GM12878 (cell line): Measurements from ENCODE around the gene NTM. TPM values are rescaled to one million over a fixed set of nuclear protein-coding genes. Genes with fewer than 3 reads are reported as not detected.

Source experiments
- ATAC-seq: fragments of 200-7000 bp; cut with Tn5 transposase; 3 replicates; pipeline ENCODE4 v1.9.1; 2020; ENCODE audit warnings: mild to moderate bottlenecking, moderate library complexity
- BruUV-seq: library from RNA; stranded (reverse); fragments of 400-500 nt; replicated peaks from 2 replicates; lab custom pipeline; 2021; lab: Mats Ljungman, UMichigan
- CTCF ChIA-PET: fragments of 300-600 bp; sonication (Branson Sonifier 250); formaldehyde crosslinking; extraction: SDS; loops from one replicate; lab custom pipeline; 2021; ENCODE audit warnings: inconsistent platforms; lab: Yijun Ruan, JAX
- POLR2A ChIA-PET: fragments of 350-600 bp; formaldehyde crosslinking; extraction: SDS; loops from one replicate; lab custom pipeline; 2021; ENCODE audit warnings: inconsistent platforms; lab: Charles Lee
- RAD21 ChIA-PET: fragments of 300-600 bp; sonication (Branson Sonifier 250); formaldehyde crosslinking; loops from one replicate; lab custom pipeline; 2023; ENCODE audit warnings: antibody characterized with exemption; ENCODE audit not compliant: unreplicated experiment; lab: Charles Lee
- SMC1A ChIA-PET: fragments of 300-600 bp; sonication (Branson Sonifier 250); formaldehyde crosslinking; loops from one replicate; lab custom pipeline; 2023; ENCODE audit not compliant: unreplicated experiment, uncharacterized antibody; lab: Charles Lee
- DNase-seq: peaks from one replicate; pipeline ENCODE4 v3.0.0-alpha.2; 2011; ENCODE audit warnings: low read depth, low spot score
- FAIRE-seq: peaks from 3 replicates; lab custom pipeline; 2011; peaks lifted over from hg19 to GRCh38; lab: Jason Lieb, UNC
- H2AFZ ChIP-seq: 2 replicates; pipeline ENCODE4 v1.6.0; 2011; ENCODE audit warnings: low read depth, low read length, control low read depth; ENCODE audit not compliant: control insufficient read depth
- H3K27ac ChIP-seq: 2 replicates; pipeline ENCODE4 v1.5.1; 2011; ENCODE audit warnings: control low read depth; ENCODE audit not compliant: control insufficient read depth, insufficient read depth
- H3K27me3 ChIP-seq, 2 experiments: replicated peaks in 1 of 2; 2 replicates each; pipeline versions ENCODE4 v1.6.0 to v1.6.1; 2011; ENCODE audit warnings: low read length in 1 of 2; ENCODE audit not compliant: control insufficient read depth in 2 of 2, insufficient read depth in 2 of 2
- H3K36me3 ChIP-seq, 2 experiments: 2 replicates each; pipeline ENCODE4 v1.5.1; 2011; ENCODE audit warnings: low read length in 1 of 2; ENCODE audit not compliant: control insufficient read depth in 2 of 2, insufficient read depth in 2 of 2
- H3K4me1 ChIP-seq: 2 replicates; pipeline ENCODE4 v1.6.1; 2011; ENCODE audit warnings: mild to moderate bottlenecking, low read length, moderate library complexity, mixed read lengths; ENCODE audit not compliant: control insufficient read depth, insufficient read depth
- H3K4me2 ChIP-seq: 2 replicates; pipeline ENCODE4 v1.6.0; 2011; ENCODE audit warnings: control low read depth; ENCODE audit not compliant: control insufficient read depth, insufficient read depth
- H3K4me3 ChIP-seq: fragments of 200-600 bp; sonication (generic); 2 replicates; pipeline ENCODE4 v1.5.1; 2016
- H3K79me2 ChIP-seq: 2 replicates; pipeline ENCODE4 v1.6.0; 2011; ENCODE audit warnings: low read length; ENCODE audit not compliant: control insufficient read depth, insufficient read depth
- H3K9ac ChIP-seq: 2 replicates; pipeline ENCODE4 v1.8.0; 2011; ENCODE audit warnings: low read length, control low read depth, mixed read lengths; ENCODE audit not compliant: control insufficient read depth, insufficient read depth
- H3K9me3 ChIP-seq: replicated peaks from 3 replicates; pipeline ENCODE4 v1.5.1; 2011; ENCODE audit warnings: mild to moderate bottlenecking, low read length; ENCODE audit not compliant: control insufficient read depth, insufficient read depth
- H4K20me1 ChIP-seq: 2 replicates; pipeline ENCODE4 v1.6.0; 2011; ENCODE audit not compliant: control insufficient read depth, insufficient read depth
- BRCA1 ChIP-seq: IDR thresholded peaks from 2 replicates; pipeline ENCODE4 v1.6.1; 2011; ENCODE audit warnings: low read depth, low read length, improper control_type of control experiment
- CHD1 ChIP-seq: IDR thresholded peaks from 2 replicates; pipeline ENCODE4 v1.6.1; 2012; ENCODE audit warnings: low read depth, low read length, improper control_type of control experiment
- HCFC1 ChIP-seq: fragments of 150-350 bp; IDR thresholded peaks from 2 replicates; pipeline ENCODE4 v1.6.1; 2014; ENCODE audit warnings: low read length
- HDAC6 ChIP-seq: fragments of 200-600 bp; sonication (generic); IDR thresholded peaks from one replicate; pipeline ENCODE4 v1.8.0; 2017; ENCODE audit warnings: antibody characterized with exemption; ENCODE audit not compliant: unreplicated experiment
- IRF5 ChIP-seq: fragments of 450-650 bp; IDR thresholded peaks from 2 replicates; pipeline ENCODE4 v1.6.1; 2017; ENCODE audit warnings: borderline replicate concordance
- NFYA ChIP-seq: IDR thresholded peaks from 2 replicates; pipeline ENCODE4 v1.6.1; 2011; ENCODE audit warnings: low read depth, mild to moderate bottlenecking, low read length, improper control_type of control experiment, borderline replicate concordance
- POU2F2 ChIP-seq: IDR thresholded peaks from 3 replicates; pipeline ENCODE4 v1.6.1; 2011; ENCODE audit warnings: low read depth, mild to moderate bottlenecking, low read length, borderline replicate concordance
- RAD51 ChIP-seq: fragments of 450-650 bp; IDR thresholded peaks from 2 replicates; pipeline ENCODE4 v1.6.1; 2016; ENCODE audit warnings: moderate library complexity, mild to moderate bottlenecking, inconsistent platforms
- SMAD1 ChIP-seq: fragments of 450-650 bp; IDR thresholded peaks from 2 replicates; pipeline ENCODE4 v1.6.1; 2018; ENCODE audit warnings: mild to moderate bottlenecking, low read depth; ENCODE audit not compliant: partially characterized antibody
- USF1 ChIP-seq: IDR thresholded peaks from 2 replicates; pipeline ENCODE4 v1.6.1; 2011; ENCODE audit warnings: borderline replicate concordance, low read depth, mild to moderate bottlenecking, moderate library complexity, mixed read lengths, low read length; ENCODE audit not compliant: insufficient read depth; ENCODE audit errors: extremely low read length
- WGBS: methylation state at CpG from one replicate; pipeline ENCODE4 v1.1.6; 2016; ENCODE audit warnings: low lambda C conversion rate; ENCODE audit not compliant: insufficient replicate concordance, insufficient coverage; ENCODE audit errors: missing lambda C conversion rate; 5-methylcytosine and 5-hydroxymethylcytosine counted together
- in situ Hi-C: fragments of 300-500 bp; cut with MboI; formaldehyde crosslinking; loops from 9 replicates; pipeline ENCODE4 v1.14.3; 2018; ENCODE audit warnings: mixed read lengths
- intact Hi-C: fragments of 100-400 bp; cut with micrococcal nuclease; formaldehyde crosslinking; loops from one replicate; pipeline ENCODE4 v1.14.2; 2022; ENCODE audit not compliant: unreplicated experiment
- polyA plus RNA-seq, 11 experiments: library from polyadenylated mRNA; depleted of rRNA in 4 of 11; unstranded in 6 of 11; stranded (reverse) in 5 of 11; fragments of >200 nt; fragmentation: Nextera tagmentation in 4 of 11; fragmentation: Illumina TruSeq in 1 of 11; extraction: Ambion mirVana in 4 of 11; extraction: Trizol in 1 of 11; gene quantifications; 1 replicate in 1 of 11; 2 replicates in 10 of 11; pipeline versions ENCODE4 v1.2.1 to v1.2.3, GENCODE V29; 2011 to 2016; ENCODE audit warnings: inconsistent platforms in 2 of 11, missing spikeins in 2 of 11, low read depth in 1 of 11
- total RNA-seq, 4 experiments: library from RNA; depleted of rRNA in 3 of 4; stranded (reverse); fragments of >200 nt in 3 of 4; fragmentation: Illumina TruSeq in 1 of 4; extraction: Trizol in 1 of 4; gene quantifications; 2 replicates each; pipeline versions ENCODE4 v1.2.1 to v1.2.3, GENCODE V29; 2013 to 2021

Gene NTM
- total and polyA plus RNA-seq, 10 of the 15 experiments (the other 5 are each of a cell fraction or from before 2014, with no cell fraction given), result not detected

GRCh38 chr11:131533149-131533548 lies 162.7 kb downstream of the NTM start:
- ChIA-PET RAD21 (no interaction called here), CTCF (no interaction called here), POLR2A (no interaction called here), SMC1A (no interaction called here)
- DNase-seq (no peak), FAIRE-seq (no peak), ATAC-seq (no peak)
- Histone ChIP-seq H3K9me3 (no peaks in the 10 kb centered on the region), H3K27me3 (peaks cover 0 to 2% of the 10 kb centered on the region in 2 experiments; a peak in 2 of 4 replicates), H4K20me1 (no peaks in the 10 kb centered on the region), H3K36me3 (no peaks in the 10 kb centered on the region), H3K4me2 (no peak overlapping the region), H3K4me3 (no peak overlapping the region), H3K27ac (no peak overlapping the region), H3K79me2 (no peaks in the 10 kb centered on the region), H3K9ac (no peak overlapping the region), H3K4me1 (no peaks in the 10 kb centered on the region), H2AFZ (no peak overlapping the region)
- in situ Hi-C loops (no loop called here), intact Hi-C loops (no loop called here)
- WGBS, result 44% methylated on average over 8 of the region's 8 CpGs
- no TSS peak for BruUV-seq
- TF ChIP-seq USF1 (no peak), NFYA (no peak), CHD1 (no peak), POU2F2 (no peak), HDAC6 (no peak), SMAD1 (no peak), RAD51 (no peak), IRF5 (no peak), BRCA1 (no peak), HCFC1 (no peak)
